A549 (cell line): Measurements from ENCODE around the gene RPP25L.

Source experiments
- EP300 ChIP-seq, 2 experiments: fragments of >200 bp; sonication (Bioruptor Twin); formaldehyde crosslinking; IDR thresholded peaks; 2 replicates in 1 of 2; 3 replicates in 1 of 2; pipeline ENCODE4 v1.6.1; 2016 to 2017
- KDM5A ChIP-seq: fragments of 200-600 bp; sonication (generic); IDR thresholded peaks from 2 replicates; pipeline ENCODE4 v1.6.1; 2016; ENCODE audit warnings: antibody characterized with exemption, mild to moderate bottlenecking
- PHF8 ChIP-seq: fragments of 200-600 bp; sonication (generic); IDR thresholded peaks from 2 replicates; pipeline ENCODE4 v1.6.1; 2016; ENCODE audit warnings: low read depth, mild to moderate bottlenecking, antibody characterized with exemption, moderate library complexity, borderline replicate concordance
- POLR2A ChIP-seq: IDR thresholded peaks from 2 replicates; pipeline ENCODE4 v1.6.1; 2012; ENCODE audit warnings: mild to moderate bottlenecking, low read length
- SMC3 ChIP-seq: fragments of >200 bp; sonication (Bioruptor Twin); formaldehyde crosslinking; IDR thresholded peaks from 3 replicates; pipeline ENCODE4 v1.6.1; 2018; ENCODE audit warnings: inconsistent platforms
- ZFP36 ChIP-seq: fragments of 450-650 bp; IDR thresholded peaks from 2 replicates; pipeline ENCODE4 v1.6.1; 2014; ENCODE audit warnings: borderline replicate concordance; ENCODE audit not compliant: partially characterized antibody
- TF ChIP-seq, protein P1 (sequence below): fragments of >200 bp; sonication (Bioruptor Twin); formaldehyde crosslinking; IDR thresholded peaks from 3 replicates; pipeline ENCODE4 v1.5.1; 2016

DNA sequence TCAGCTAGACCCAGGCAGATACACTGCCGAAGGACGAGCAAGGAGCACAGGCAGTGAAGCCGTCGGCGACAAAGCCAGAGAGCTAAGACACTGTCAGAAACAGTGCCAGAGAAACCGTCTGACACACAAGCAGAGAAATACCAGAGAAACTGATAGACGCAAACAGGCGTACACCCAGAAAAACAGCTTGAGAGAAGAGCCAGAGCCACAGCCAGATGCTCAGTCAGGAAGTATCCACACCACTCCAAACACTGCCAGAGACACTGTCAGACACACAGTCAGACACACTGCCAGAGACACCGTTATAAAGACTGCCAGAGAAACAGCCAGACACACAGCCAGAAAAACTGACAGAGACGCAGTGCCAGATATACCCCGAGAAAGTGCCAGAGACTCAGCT, 41.5 kb downstream of the RPP25L start:
- TF ChIP-seq ZFP36: no peak
- TF ChIP-seq SMC3: no peak
- TF ChIP-seq, protein P1, sequence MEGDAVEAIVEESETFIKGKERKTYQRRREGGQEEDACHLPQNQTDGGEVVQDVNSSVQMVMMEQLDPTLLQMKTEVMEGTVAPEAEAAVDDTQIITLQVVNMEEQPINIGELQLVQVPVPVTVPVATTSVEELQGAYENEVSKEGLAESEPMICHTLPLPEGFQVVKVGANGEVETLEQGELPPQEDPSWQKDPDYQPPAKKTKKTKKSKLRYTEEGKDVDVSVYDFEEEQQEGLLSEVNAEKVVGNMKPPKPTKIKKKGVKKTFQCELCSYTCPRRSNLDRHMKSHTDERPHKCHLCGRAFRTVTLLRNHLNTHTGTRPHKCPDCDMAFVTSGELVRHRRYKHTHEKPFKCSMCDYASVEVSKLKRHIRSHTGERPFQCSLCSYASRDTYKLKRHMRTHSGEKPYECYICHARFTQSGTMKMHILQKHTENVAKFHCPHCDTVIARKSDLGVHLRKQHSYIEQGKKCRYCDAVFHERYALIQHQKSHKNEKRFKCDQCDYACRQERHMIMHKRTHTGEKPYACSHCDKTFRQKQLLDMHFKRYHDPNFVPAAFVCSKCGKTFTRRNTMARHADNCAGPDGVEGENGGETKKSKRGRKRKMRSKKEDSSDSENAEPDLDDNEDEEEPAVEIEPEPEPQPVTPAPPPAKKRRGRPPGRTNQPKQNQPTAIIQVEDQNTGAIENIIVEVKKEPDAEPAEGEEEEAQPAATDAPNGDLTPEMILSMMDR: no peak
- TF ChIP-seq EP300 (IDR thresholded peaks at IDR 0.05): no peak
- TF ChIP-seq POLR2A: no peak
- TF ChIP-seq PHF8: no peak
- TF ChIP-seq KDM5A: no peak
